HepG2 (cell line): ENCODE measurements around the gene KIF6. TPM values are rescaled to one million over a fixed set of nuclear protein-coding genes. Genes with fewer than 3 reads are reported as not detected.

Source experiments
- ATAC-seq: fragments of 200-7000 bp; cut with Tn5 transposase; 3 replicates; pipeline ENCODE4 v1.9.1; 2020; ENCODE audit warnings: mild to moderate bottlenecking, moderate library complexity
- BruUV-seq: library from RNA; stranded (reverse); fragments of 400-500 nt; replicated peaks from 2 replicates; lab custom pipeline; 2021; lab: Mats Ljungman, UMichigan
- CTCF ChIA-PET: fragments of 300-600 bp; formaldehyde crosslinking; extraction: SDS; loops from one replicate; lab custom pipeline; 2021; ENCODE audit warnings: low total read pairs, inconsistent platforms, low intra/inter-chr PET ratio; lab: Yijun Ruan, JAX
- POLR2A ChIA-PET: fragments of 350-600 bp; sonication (Branson Sonifier 250); formaldehyde crosslinking; loops from one replicate; lab custom pipeline; 2020; ENCODE audit warnings: antibody characterized with exemption, inconsistent platforms; lab: Yijun Ruan, JAX
- DNase-seq: peaks from one replicate; pipeline ENCODE4 v3.0.0-alpha.2; 2015; ENCODE audit warnings: low spot score
- FAIRE-seq: peaks from 3 replicates; lab custom pipeline; 2011; peaks lifted over from hg19 to GRCh38; lab: Jason Lieb, UNC
- H2AFZ ChIP-seq: one replicate; pipeline ENCODE4 v1.6.1; 2011; ENCODE audit warnings: low read length, inconsistent platforms
- H3K27ac ChIP-seq: fragments of 300-600 bp; 3 replicates; pipeline ENCODE4 v1.8.0; 2011; ENCODE audit warnings: mixed run types, mild to moderate bottlenecking, mixed read lengths, low read length, inconsistent platforms; ENCODE audit not compliant: insufficient read depth; ENCODE audit errors: extremely low read length
- H3K27me3 ChIP-seq, 2 experiments: fragments of 200-600 bp in 1 of 2; 2 replicates in 1 of 2; 3 replicates in 1 of 2; pipeline versions ENCODE4 v1.6.0 to v1.8.0; 2011; ENCODE audit warnings: low read length in 2 of 2, mild to moderate bottlenecking in 2 of 2, moderate library complexity in 2 of 2, inconsistent platforms in 1 of 2; ENCODE audit not compliant: insufficient read depth in 2 of 2, control insufficient read depth in 1 of 2
- H3K36me3 ChIP-seq, 2 experiments: fragments of 200-600 bp in 1 of 2; replicated peaks in 1 of 2; 2 replicates in 1 of 2; 3 replicates in 1 of 2; pipeline versions ENCODE4 v1.5.1 to v1.8.0; 2011; ENCODE audit warnings: low read length in 2 of 2, inconsistent platforms in 1 of 2; ENCODE audit not compliant: insufficient read depth in 2 of 2, control insufficient read depth in 1 of 2
- H3K4me1 ChIP-seq: 2 replicates; pipeline ENCODE4 v1.5.1; 2012; ENCODE audit warnings: low read length, inconsistent platforms; ENCODE audit not compliant: insufficient read depth
- H3K4me2 ChIP-seq: 2 replicates; pipeline ENCODE4 v1.6.0; 2011; ENCODE audit warnings: low read depth, low read length, inconsistent platforms
- H3K4me3 ChIP-seq, 3 experiments: fragments of 200-600 bp in 1 of 3; sonication (generic), shearing (Covaris generic) in 1 of 3; replicated peaks in 1 of 3; 2 replicates each; pipeline ENCODE4 v1.5.1; 2011 to 2016; ENCODE audit warnings: low read length in 3 of 3, inconsistent platforms in 2 of 3, low read depth in 2 of 3, mild to moderate bottlenecking in 2 of 3, control low read depth in 1 of 3, mixed read lengths in 1 of 3; ENCODE audit not compliant: insufficient read depth in 1 of 3
- H3K79me2 ChIP-seq: one replicate; pipeline ENCODE4 v1.6.1; 2011; ENCODE audit warnings: low read length, inconsistent platforms; ENCODE audit not compliant: insufficient read depth
- H3K9ac ChIP-seq: 2 replicates; pipeline ENCODE4 v1.6.0; 2011; ENCODE audit warnings: mild to moderate bottlenecking, low read depth, low read length, inconsistent platforms; ENCODE audit not compliant: insufficient read depth
- H3K9me3 ChIP-seq: 2 replicates; pipeline ENCODE4 v1.5.1; 2012; ENCODE audit warnings: mild to moderate bottlenecking, low read length
- H4K20me1 ChIP-seq: 2 replicates; pipeline ENCODE4 v1.6.0; 2011; ENCODE audit warnings: inconsistent platforms, mild to moderate bottlenecking, low read length, moderate library complexity; ENCODE audit not compliant: insufficient read depth
- HES4 ChIP-seq: sonication (generic); formaldehyde crosslinking; IDR thresholded peaks from 2 replicates; pipeline ENCODE4 v1.9.0; 2021; ENCODE audit warnings: mild to moderate bottlenecking, missing genetic modification reagents, borderline replicate concordance
- KAT7 ChIP-seq: IDR thresholded peaks from 2 replicates; pipeline ENCODE4 v1.6.1; 2018; ENCODE audit warnings: borderline replicate concordance, missing compliant biosample characterization
- MAFF ChIP-seq: IDR thresholded peaks from 2 replicates; pipeline ENCODE4 v1.6.1; 2011; ENCODE audit warnings: low read depth, low read length, improper control_type of control experiment
- MYC ChIP-seq: sonication (generic); formaldehyde crosslinking; IDR thresholded peaks from 2 replicates; pipeline ENCODE4 v1.9.0; 2021; ENCODE audit warnings: missing genetic modification reagents, borderline replicate concordance
- NBN ChIP-seq: fragments of 450-650 bp; conservative IDR thresholded peaks from 2 replicates; pipeline ENCODE4 v1.6.1; 2017
- TSC22D2 ChIP-seq: sonication (generic); formaldehyde crosslinking; IDR thresholded peaks from 2 replicates; pipeline ENCODE4 v1.5.1; 2020; ENCODE audit warnings: missing genetic modification reagents, mild to moderate bottlenecking, borderline replicate concordance
- ZNF432 ChIP-seq: sonication (generic); formaldehyde crosslinking; IDR thresholded peaks from 2 replicates; pipeline ENCODE4 v1.5.0; 2020; ENCODE audit warnings: missing genetic modification reagents, mild to moderate bottlenecking, borderline replicate concordance
- ZNF570 ChIP-seq: sonication (generic); formaldehyde crosslinking; IDR thresholded peaks from 2 replicates; pipeline ENCODE4 v1.4.0; 2020; ENCODE audit warnings: mild to moderate bottlenecking, missing genetic modification reagents, borderline replicate concordance
- ZNF879 ChIP-seq: sonication (generic); formaldehyde crosslinking; IDR thresholded peaks from 2 replicates; pipeline ENCODE4 v1.8.1; 2023; ENCODE audit warnings: missing genetic modification reagents
- WGBS: methylation state at CpG from one replicate; pipeline ENCODE4 v1.1.6; 2017; ENCODE audit warnings: low lambda C conversion rate; 5-methylcytosine and 5-hydroxymethylcytosine counted together
- in situ Hi-C: cut with HindIII; loops from 2 replicates; pipeline ENCODE4 v1.10.0; 2017; ENCODE audit warnings: low pct_unique_long_range_greater_than_20kb; ENCODE audit not compliant: extremely low pct_ligation_motif_present
- intact Hi-C: fragments of 100-400 bp; cut with micrococcal nuclease; formaldehyde crosslinking; loops from one replicate; pipeline ENCODE4 v1.10.0; 2022; ENCODE audit not compliant: unreplicated experiment
- polyA plus RNA-seq, 8 experiments: library from polyadenylated mRNA; depleted of rRNA in 3 of 8; stranded (reverse) in 7 of 8; unstranded in 1 of 8; fragments of >200 nt; fragmentation: Illumina TruSeq in 4 of 8; extraction: Trizol in 4 of 8; gene quantifications; 2 replicates each; pipeline versions ENCODE4 v1.2.1 to v1.2.3, GENCODE V29; 2011 to 2016; ENCODE audit warnings: low read depth in 4 of 8, missing spikeins in 1 of 8, mixed read lengths in 1 of 8; ENCODE audit not compliant: insufficient read depth in 1 of 8
- total RNA-seq, 5 experiments: library from RNA; depleted of rRNA; stranded (reverse); fragments of >200 nt; fragmentation: Illumina TruSeq; extraction: Trizol; gene quantifications; 2 replicates each; pipeline ENCODE4 v1.2.3, GENCODE V29; 2016; ENCODE audit warnings: low read depth in 1 of 5

The KIF6 gene
- total and polyA plus RNA-seq, 2 of the 13 experiments (the other 11 are each of a cell fraction or from before 2014, with no cell fraction given): 0.04 to 0.27 TPM

- no peaks in the 10 kb centered on the region for H3K36me3 ChIP-seq
- no TSS peak for BruUV-seq
- WGBS: 74% methylated on average over 1 of the region's 1 CpG
- ATAC-seq: no peak
- no peaks in the 10 kb centered on the region for H3K9me3 ChIP-seq
- CTCF ChIA-PET: no interaction called here
- FAIRE-seq: no peak
- TF ChIP-seq MAFF (no peak), HES4 (no peak)
- TF ChIP-seq, all 625 proteins: peak for 0
- Histone ChIP-seq H3K79me2 (no peaks in the 10 kb centered on the region), H3K27me3 (no peaks in the 10 kb centered on the region), H4K20me1 (no peaks in the 10 kb centered on the region), H3K27ac (no peak overlapping the region), H3K4me2 (no peak overlapping the region), H3K9ac (no peak overlapping the region), H2AFZ (no peak overlapping the region), H3K4me3 (no peak overlapping the region), H3K4me1 (no peaks in the 10 kb centered on the region)
- in situ Hi-C loops: no loop called here
- DNase-seq: no peak
- POLR2A ChIA-PET: no interaction called here
- intact Hi-C loops: no loop called here
These were observed 26.4 kb downstream of the KIF6 start for GRCh38 chr6:39698789-39699188.

- BruUV-seq: no TSS peak
- no peak overlapping the region for H3K4me3 ChIP-seq
- TF ChIP-seq ZNF570 (CRISPR knock-in tag) (no peak), ZNF879 (no peak), TSC22D2 (no peak), KAT7 (CRISPR knock-in tag) (no peak), MYC (CRISPR knock-in tag) (no peak), ZNF432 (CRISPR knock-in tag) (no peak), NBN (no peak)
- TF ChIP-seq, all 625 proteins: peak for 0
These were observed 28.0 kb downstream of the KIF6 start for GRCh38 chr6:39696986-39697788.

More at GRCh38 chr6:39696986-39697788, 28.0 kb downstream of the KIF6 start:
- Histone ChIP-seq H2AFZ (no peak overlapping the region), H3K9ac (no peak overlapping the region), H3K36me3 (no peaks in the 10 kb centered on the region), H3K27ac (no peak overlapping the region), H3K4me2 (no peak overlapping the region), H3K4me1 (no peaks in the 10 kb centered on the region), H3K79me2 (no peaks in the 10 kb centered on the region), H4K20me1 (no peaks in the 10 kb centered on the region), H3K27me3 (no peaks in the 10 kb centered on the region), H3K9me3 (no peaks in the 10 kb centered on the region)
- no peak for FAIRE-seq
- no peak for ATAC-seq
- POLR2A ChIA-PET: no interaction called here
- WGBS: 17% methylated on average over 4 of the region's 4 CpGs
- CTCF ChIA-PET: no interaction called here
- in situ Hi-C loops (no loop called here), intact Hi-C loops (no loop called here)
- no peak for DNase-seq
